Stimulated activated CD8-positive, alpha-beta memory T cell treated with anti-CD3 and anti-CD28 coated beads, Interleukin-4, amount 100 ng/mL, for 4 hours (primary cell): ENCODE results near the gene PRR20G.

ENCODE experiments used
- DNase-seq, 2 donors: peaks; one replicate each; pipeline ENCODE4 v3.0.0-alpha.2; 2020; ENCODE audit warnings: low read depth in 2 of 2, low spot score in 1 of 2

The PRR20G gene

GRCh38 chr3:127264794-127265514 lies 22.9 kb downstream of the PRR20G start:
- no peak for DNase-seq

GRCh38 chr3:127264292-127264691 lies 23.6 kb downstream of the PRR20G start:
- no peak for DNase-seq

- no peak for DNase-seq
These were observed 24.1 kb downstream of the PRR20G start for GRCh38 chr3:127263586-127264231.

- DNase-seq: no peak
These were observed 24.8 kb downstream of the PRR20G start for GRCh38 chr3:127263037-127263436.

GRCh38 chr3:127262533-127262932 lies 25.3 kb downstream of the PRR20G start:
- no peak for DNase-seq

GRCh38 chr3:127261925-127262324 lies 25.9 kb downstream of the PRR20G start:
- no peak for DNase-seq

GRCh38 chr3:127260826-127261555 lies 26.9 kb downstream of the PRR20G start:
- DNase-seq: no peak

GRCh38 chr3:127260416-127260815 lies 27.4 kb downstream of the PRR20G start:
- DNase-seq: no peak

- DNase-seq: no peak
These were observed 28.0 kb downstream of the PRR20G start for GRCh38 chr3:127259882-127260281.

- DNase-seq: no peak
These were observed 29.1 kb downstream of the PRR20G start for GRCh38 chr3:127258733-127259132.

- DNase-seq: no peak
These were observed 30.5 kb downstream of the PRR20G start for GRCh38 chr3:127257351-127257750.

GRCh38 chr3:127256733-127257271 lies 31.0 kb downstream of the PRR20G start:
- DNase-seq: no peak

GRCh38 chr3:127256138-127256537 lies 31.7 kb downstream of the PRR20G start:
- DNase-seq: no peak

GRCh38 chr3:127255516-127255915 lies 32.3 kb downstream of the PRR20G start:
- DNase-seq: no peak

GRCh38 chr3:127254730-127255129 lies 33.1 kb downstream of the PRR20G start:
- no peak for DNase-seq

GRCh38 chr3:127254033-127254644 lies 33.7 kb downstream of the PRR20G start:
- DNase-seq: no peak

GRCh38 chr3:127253491-127253890 lies 34.4 kb downstream of the PRR20G start:
- no peak for DNase-seq

GRCh38 chr3:127252446-127252845 lies 35.4 kb downstream of the PRR20G start:
- no peak for DNase-seq

GRCh38 chr3:127250032-127250431 lies 37.8 kb downstream of the PRR20G start:
- no peak for DNase-seq

GRCh38 chr3:127247292-127247691 lies 40.6 kb downstream of the PRR20G start:
- no peak for DNase-seq

- DNase-seq: no peak
These were observed 49.2 kb downstream of the PRR20G start for GRCh38 chr3:127238602-127239001.
